ENCODE data around the gene AMER2.

AMER2 gene

GRCh38 chr13:25131881-25132420 is 40.1 kb downstream of the AMER2 start:
- H3K79me2 ChIP-seq (ENCODE audit: control insufficient read depth, insufficient read depth, low read length, unreplicated experiment) = no peaks in the 10 kb centered on the region
- H3K4me1 ChIP-seq (ENCODE audit: control insufficient read depth, insufficient read depth, low read length, unreplicated experiment) = no peaks in the 10 kb centered on the region
- H3K27ac ChIP-seq (ENCODE audit: low read depth, low read length) = no peak overlapping the region
- H3K36me3 ChIP-seq (ENCODE audit: insufficient read depth, low read length) = no peaks in the 10 kb centered on the region
- H3K4me3 ChIP-seq (ENCODE audit: low read depth, low read length) = no peak overlapping the region
- no peak overlapping the region for H2AFZ ChIP-seq (ENCODE audit: low read length, unreplicated experiment)
- H3K27me3 ChIP-seq (ENCODE audit: insufficient read depth, low read length) = peaks cover 57% of the 10 kb centered on the region

GRCh38 chr13:25130944-25131343 is 41.1 kb downstream of the AMER2 start:
- Histone ChIP-seq H2AFZ (ENCODE audit: low read length, unreplicated experiment) (no peak overlapping the region), H3K36me3 (ENCODE audit: insufficient read depth, low read length) (no peaks in the 10 kb centered on the region), H3K4me3 (ENCODE audit: low read depth, low read length) (no peak overlapping the region), H3K79me2 (ENCODE audit: control insufficient read depth, insufficient read depth, low read length, unreplicated experiment) (no peaks in the 10 kb centered on the region), H3K27me3 (ENCODE audit: insufficient read depth, low read length) (peaks cover 49% of the 10 kb centered on the region), H3K27ac (ENCODE audit: low read depth, low read length) (no peak overlapping the region), H3K4me1 (ENCODE audit: control insufficient read depth, insufficient read depth, low read length, unreplicated experiment) (no peaks in the 10 kb centered on the region)

GRCh38 chr13:25118378-25118905 is 53.6 kb downstream of the AMER2 start:
- no peaks in the 10 kb centered on the region for H3K36me3 ChIP-seq (ENCODE audit: insufficient read depth, low read length)
- no peaks in the 10 kb centered on the region for H3K79me2 ChIP-seq (ENCODE audit: control insufficient read depth, insufficient read depth, low read length, unreplicated experiment)
- H3K4me3 ChIP-seq (ENCODE audit: low read depth, low read length) = no peak overlapping the region
- no peak overlapping the region for H2AFZ ChIP-seq (ENCODE audit: low read length, unreplicated experiment)
- H3K27me3 ChIP-seq (ENCODE audit: insufficient read depth, low read length) = peaks cover 54% of the 10 kb centered on the region
- H3K4me1 ChIP-seq (ENCODE audit: control insufficient read depth, insufficient read depth, low read length, unreplicated experiment) = no peaks in the 10 kb centered on the region
- H3K27ac ChIP-seq (ENCODE audit: low read depth, low read length) = no peak overlapping the region

- Histone ChIP-seq H3K27ac (ENCODE audit: low read depth, low read length) (no peak overlapping the region), H3K36me3 (ENCODE audit: insufficient read depth, low read length) (no peaks in the 10 kb centered on the region), H2AFZ (ENCODE audit: low read length, unreplicated experiment) (no peak overlapping the region), H3K4me1 (ENCODE audit: control insufficient read depth, insufficient read depth, low read length, unreplicated experiment) (no peaks in the 10 kb centered on the region), H3K79me2 (ENCODE audit: control insufficient read depth, insufficient read depth, low read length, unreplicated experiment) (no peaks in the 10 kb centered on the region), H3K27me3 (ENCODE audit: insufficient read depth, low read length) (peaks cover 62% of the 10 kb centered on the region), H3K4me3 (ENCODE audit: low read depth, low read length) (no peak overlapping the region)
Measured at GRCh38 chr13:25117312-25117711, 54.8 kb downstream of the AMER2 start.

GRCh38 chr13:25116044-25116443 is 56.0 kb downstream of the AMER2 start:
- Histone ChIP-seq H3K27me3 (ENCODE audit: insufficient read depth, low read length) (peaks cover 72% of the 10 kb centered on the region), H2AFZ (ENCODE audit: low read length, unreplicated experiment) (no peak overlapping the region), H3K79me2 (ENCODE audit: control insufficient read depth, insufficient read depth, low read length, unreplicated experiment) (no peaks in the 10 kb centered on the region), H3K4me3 (ENCODE audit: low read depth, low read length) (no peak overlapping the region), H3K4me1 (ENCODE audit: control insufficient read depth, insufficient read depth, low read length, unreplicated experiment) (no peaks in the 10 kb centered on the region), H3K36me3 (ENCODE audit: insufficient read depth, low read length) (no peaks in the 10 kb centered on the region), H3K27ac (ENCODE audit: low read depth, low read length) (no peak overlapping the region)

- Histone ChIP-seq H3K4me1 (ENCODE audit: control insufficient read depth, insufficient read depth, low read length, unreplicated experiment) (no peaks in the 10 kb centered on the region), H2AFZ (ENCODE audit: low read length, unreplicated experiment) (no peak overlapping the region), H3K27me3 (ENCODE audit: insufficient read depth, low read length) (peaks cover 67% of the 10 kb centered on the region), H3K4me3 (ENCODE audit: low read depth, low read length) (no peak overlapping the region), H3K27ac (ENCODE audit: low read depth, low read length) (no peak overlapping the region), H3K79me2 (ENCODE audit: control insufficient read depth, insufficient read depth, low read length, unreplicated experiment) (no peaks in the 10 kb centered on the region), H3K36me3 (ENCODE audit: insufficient read depth, low read length) (no peaks in the 10 kb centered on the region)
Measured at GRCh38 chr13:25114220-25114619, 57.9 kb downstream of the AMER2 start.

GRCh38 chr13:25112695-25113255 is 59.3 kb downstream of the AMER2 start:
- H3K36me3 ChIP-seq (ENCODE audit: insufficient read depth, low read length) = no peaks in the 10 kb centered on the region
- H3K4me1 ChIP-seq (ENCODE audit: control insufficient read depth, insufficient read depth, low read length, unreplicated experiment) = no peaks in the 10 kb centered on the region
- no peaks in the 10 kb centered on the region for H3K79me2 ChIP-seq (ENCODE audit: control insufficient read depth, insufficient read depth, low read length, unreplicated experiment)
- no peak overlapping the region for H3K27ac ChIP-seq (ENCODE audit: low read depth, low read length)
- H3K4me3 ChIP-seq (ENCODE audit: low read depth, low read length) = no peak overlapping the region
- peaks cover 57% of the 10 kb centered on the region for H3K27me3 ChIP-seq (ENCODE audit: insufficient read depth, low read length)
- no peak overlapping the region for H2AFZ ChIP-seq (ENCODE audit: low read length, unreplicated experiment)

Measured in ACC112 (cell line).